A549 (cell line): ENCODE data around the gene MRPS18A. TPM values are rescaled to one million over a fixed set of nuclear protein-coding genes. Genes with fewer than 3 reads are reported as not detected.

Experiments
- ATAC-seq, 2 experiments: fragments of 200-7000 bp in 1 of 2; fragments of >200 bp in 1 of 2; cut with Nextera tagmentation in 1 of 2; cut with Tn5 transposase in 1 of 2; 3 replicates each; pipeline versions ENCODE4 v1.8.0 to v1.9.1; 2018 to 2020; ENCODE audit warnings: mild to moderate bottlenecking in 1 of 2, moderate library complexity in 1 of 2
- CTCF ChIA-PET: fragments of 300-600 bp; sonication (Branson Sonifier 250); formaldehyde crosslinking; extraction: SDS; loops from one replicate; lab custom pipeline; 2021; ENCODE audit warnings: antibody characterized with exemption, inconsistent platforms; lab: Yijun Ruan, JAX
- POLR2A ChIA-PET: fragments of 350-600 bp; formaldehyde crosslinking; extraction: SDS; loops from one replicate; lab custom pipeline; 2021; ENCODE audit warnings: antibody characterized with exemption, inconsistent platforms; lab: Yijun Ruan, JAX
- DNase-seq, 2 experiments: peaks; one replicate each; pipeline versions ENCODE4 v3.0.0 to v3.0.0-alpha.2; 2011 to 2016; ENCODE audit warnings: low read depth in 1 of 2, low spot score in 1 of 2
- FAIRE-seq: peaks from 2 replicates; lab custom pipeline; 2011; peaks lifted over from hg19 to GRCh38; lab: Jason Lieb, UNC
- H3K27ac ChIP-seq, 2 experiments: fragments of >200 bp; sonication (Bioruptor Twin); formaldehyde crosslinking; 3 replicates each; pipeline ENCODE4 v1.5.1; 2016 to 2017
- H3K4me1 ChIP-seq: fragments of >200 bp; sonication (Bioruptor Twin); formaldehyde crosslinking; 3 replicates; pipeline ENCODE4 v1.6.1; 2016
- H3K4me2 ChIP-seq: fragments of >200 bp; sonication (Bioruptor Twin); formaldehyde crosslinking; 3 replicates; pipeline ENCODE4 v1.6.1; 2016
- H3K4me3 ChIP-seq: fragments of >200 bp; sonication (Bioruptor Twin); formaldehyde crosslinking; 3 replicates; pipeline ENCODE4 v1.5.1; 2016
- H3K9me3 ChIP-seq: fragments of >200 bp; sonication (Bioruptor Twin); formaldehyde crosslinking; 3 replicates; pipeline ENCODE4 v1.6.1; 2016
- BHLHE40 ChIP-seq: IDR thresholded peaks from 2 replicates; pipeline ENCODE4 v1.6.1; 2012; ENCODE audit warnings: low read depth, low read length, inconsistent platforms
- CBX8 ChIP-seq: fragments of 200-600 bp; sonication (generic); IDR thresholded peaks from 2 replicates; pipeline ENCODE4 v1.6.1; 2016
- EHF ChIP-seq: fragments of 250-450 bp; sonication (Bioruptor Pico); IDR thresholded peaks from 2 replicates; pipeline ENCODE4 v1.5.0; 2020; ENCODE audit warnings: mild to moderate bottlenecking
- FOSL2 ChIP-seq, 2 experiments: fragments of 450-650 bp in 1 of 2; fragments of >200 bp in 1 of 2; sonication (Bioruptor Twin) in 1 of 2; formaldehyde crosslinking; IDR thresholded peaks; 2 replicates each; pipeline versions ENCODE4 v1.5.0 to v1.6.1; 2016 to 2020; ENCODE audit warnings: mild to moderate bottlenecking in 1 of 2, moderate library complexity in 1 of 2
- GATA3 ChIP-seq: IDR thresholded peaks from 2 replicates; pipeline ENCODE4 v1.6.1; 2012; ENCODE audit warnings: borderline replicate concordance
- HDAC2 ChIP-seq: fragments of 200-600 bp; sonication (generic); IDR thresholded peaks from 2 replicates; pipeline ENCODE4 v1.6.1; 2016
- HOXB5 ChIP-seq: fragments of 250-450 bp; sonication (Bioruptor Pico); IDR thresholded peaks from 2 replicates; pipeline ENCODE4 v1.5.0; 2020; ENCODE audit warnings: mild to moderate bottlenecking, moderate library complexity
- JUN ChIP-seq, 2 experiments: fragments of >200 bp; sonication (Bioruptor Twin); formaldehyde crosslinking; IDR thresholded peaks; 2 replicates in 1 of 2; 3 replicates in 1 of 2; pipeline ENCODE4 v1.6.1; 2016 to 2017
- MAZ ChIP-seq: fragments of 150-350 bp; IDR thresholded peaks from 2 replicates; pipeline ENCODE4 v1.6.1; 2014; ENCODE audit warnings: antibody characterized with exemption, low read depth, low read length, borderline replicate concordance
- NR3C1 ChIP-seq: fragments of >200 bp; sonication (Bioruptor Twin); formaldehyde crosslinking; IDR thresholded peaks from 3 replicates; pipeline ENCODE4 v1.6.1; 2017
- RAD21 ChIP-seq, 2 experiments: fragments of >200 bp in 1 of 2; sonication (Bioruptor Twin) in 1 of 2; formaldehyde crosslinking in 1 of 2; IDR thresholded peaks in 1 of 2; conservative IDR thresholded peaks in 1 of 2; 2 replicates in 1 of 2; 3 replicates in 1 of 2; pipeline ENCODE4 v1.6.1; 2012 to 2018; ENCODE audit warnings: inconsistent platforms in 1 of 2
- RCOR1 ChIP-seq: fragments of 150-350 bp; IDR thresholded peaks from 2 replicates; pipeline ENCODE4 v1.6.1; 2014; ENCODE audit warnings: antibody characterized with exemption, low read length, low read depth
- RNF2 ChIP-seq: fragments of 200-600 bp; sonication (generic); IDR thresholded peaks from 2 replicates; pipeline ENCODE4 v1.6.1; 2016; ENCODE audit warnings: low read depth, mild to moderate bottlenecking, antibody characterized with exemption, moderate library complexity, borderline replicate concordance
- SREBF2 ChIP-seq: fragments of 450-650 bp; IDR thresholded peaks from 2 replicates; pipeline ENCODE4 v1.6.1; 2014; ENCODE audit warnings: mild to moderate bottlenecking, moderate library complexity
- TFCP2L1 ChIP-seq: fragments of 250-450 bp; sonication (Bioruptor Pico); IDR thresholded peaks from 2 replicates; pipeline ENCODE4 v1.5.0; 2021; ENCODE audit warnings: mild to moderate bottlenecking
- TP53 ChIP-seq: fragments of 250-450 bp; sonication (Bioruptor Pico); IDR thresholded peaks from 2 replicates; pipeline ENCODE4 v1.5.0; 2021; ENCODE audit warnings: mild to moderate bottlenecking, moderate library complexity
- ZC3H11A ChIP-seq: fragments of 450-650 bp; IDR thresholded peaks from 2 replicates; pipeline ENCODE4 v1.6.1; 2014; ENCODE audit warnings: antibody characterized with exemption, mild to moderate bottlenecking
- ZFP36 ChIP-seq: fragments of 450-650 bp; IDR thresholded peaks from 2 replicates; pipeline ENCODE4 v1.6.1; 2014; ENCODE audit warnings: borderline replicate concordance; ENCODE audit not compliant: partially characterized antibody
- ZNF302 ChIP-seq: fragments of 250-450 bp; sonication (Bioruptor Pico); IDR thresholded peaks from 2 replicates; pipeline ENCODE4 v1.9.0; 2021; ENCODE audit warnings: inconsistent platforms, mild to moderate bottlenecking, moderate library complexity
- ZSCAN20 ChIP-seq: fragments of 250-450 bp; sonication (Bioruptor Pico); IDR thresholded peaks from 2 replicates; pipeline ENCODE4 v1.8.0; 2022; ENCODE audit warnings: mild to moderate bottlenecking, moderate library complexity
- WGBS: methylation state at CpG from one replicate; pipeline ENCODE4 v1.1.6; 2017; ENCODE audit errors: missing lambda C conversion rate; 5-methylcytosine and 5-hydroxymethylcytosine counted together
- polyA plus RNA-seq, 4 experiments: library from polyadenylated mRNA; depleted of rRNA in 3 of 4; stranded (reverse); fragments of >200 nt; fragmentation: RNase III in 1 of 4; extraction: RNeasy Plus Mini Kit Qiagen cat#74134 plus additional on column Dnase treatment in 1 of 4; gene quantifications; 2 replicates in 3 of 4; 3 replicates in 1 of 4; pipeline ENCODE4 v1.2.3, GENCODE V29; 2011 to 2017
- TF ChIP-seq, protein P1 (sequence below): fragments of 200-600 bp; sonication (generic); IDR thresholded peaks from 2 replicates; pipeline ENCODE4 v1.6.1; 2016; ENCODE audit warnings: antibody characterized with exemption, mild to moderate bottlenecking, moderate library complexity
- TF ChIP-seq, protein P2 (sequence below): fragments of >200 bp; sonication (Bioruptor Twin); formaldehyde crosslinking; IDR thresholded peaks from 3 replicates; pipeline ENCODE4 v1.5.1; 2016
- TF ChIP-seq, protein P3 (sequence below): IDR thresholded peaks from 2 replicates; pipeline ENCODE4 v1.6.1; 2012

The MRPS18A gene
- polyA plus RNA-seq, 2 of the 4 experiments (the other 2 are of a cell fraction) = 38.0 to 44.2 TPM

DNA sequence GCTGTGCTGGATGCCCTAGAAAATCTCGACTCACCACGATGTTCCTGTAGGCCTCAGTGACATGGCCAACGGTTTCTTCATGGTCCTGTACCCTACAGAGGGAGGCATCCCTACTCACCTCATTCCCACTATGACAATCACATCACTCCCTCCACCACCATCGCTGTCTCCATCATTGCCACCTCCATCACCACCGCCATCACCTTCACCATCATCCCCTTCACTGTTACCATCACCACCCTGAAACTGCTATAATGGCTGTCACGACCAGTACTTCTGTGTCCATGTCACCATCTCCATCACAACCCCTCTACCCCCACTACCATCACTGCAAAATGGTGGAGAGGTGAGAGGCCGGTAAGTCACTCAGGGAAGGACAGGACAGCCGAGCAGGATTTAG is 29.8 kb upstream of the MRPS18A start:
- CTCF ChIA-PET = no interaction called here
- no peak overlapping the region for H3K27ac ChIP-seq
- 56% methylated on average over 8 of the region's 8 CpGs for WGBS
- no peak for TF ChIP-seq HDAC2
- TF ChIP-seq, all 56 proteins: peak for 0
- FAIRE-seq (no peak), ATAC-seq (no peak), DNase-seq (no peak)
- no peaks in the 10 kb centered on the region for H3K9me3 ChIP-seq
- POLR2A ChIA-PET = no interaction called here
- H3K4me3 ChIP-seq = no peak overlapping the region
- H3K4me1 ChIP-seq = no peaks in the 10 kb centered on the region
- no peak overlapping the region for H3K4me2 ChIP-seq

DNA sequence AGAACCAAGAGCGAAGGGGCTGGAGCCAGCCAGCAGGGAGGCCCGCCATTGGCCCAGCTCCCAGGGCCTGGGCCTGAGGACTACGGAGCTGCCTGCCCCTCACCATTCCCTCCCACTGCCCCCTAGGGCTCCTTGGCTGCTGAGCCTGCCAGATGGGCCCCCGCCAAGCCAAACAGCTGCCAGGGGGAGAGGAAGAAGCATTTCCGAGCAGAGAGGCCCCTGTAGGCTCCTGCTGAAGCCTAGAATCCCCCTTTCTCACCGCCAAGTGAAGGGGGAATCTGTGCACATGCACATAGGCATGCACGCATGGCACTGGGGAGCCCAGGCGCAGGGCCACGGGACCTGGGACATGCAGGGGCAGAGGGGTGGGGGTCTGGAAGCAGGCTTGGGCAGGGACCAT is 28.5 kb upstream of the MRPS18A start:
- DNase-seq = no peak
- FAIRE-seq = no peak
- POLR2A ChIA-PET = no interaction called here
- TF ChIP-seq, protein P1, sequence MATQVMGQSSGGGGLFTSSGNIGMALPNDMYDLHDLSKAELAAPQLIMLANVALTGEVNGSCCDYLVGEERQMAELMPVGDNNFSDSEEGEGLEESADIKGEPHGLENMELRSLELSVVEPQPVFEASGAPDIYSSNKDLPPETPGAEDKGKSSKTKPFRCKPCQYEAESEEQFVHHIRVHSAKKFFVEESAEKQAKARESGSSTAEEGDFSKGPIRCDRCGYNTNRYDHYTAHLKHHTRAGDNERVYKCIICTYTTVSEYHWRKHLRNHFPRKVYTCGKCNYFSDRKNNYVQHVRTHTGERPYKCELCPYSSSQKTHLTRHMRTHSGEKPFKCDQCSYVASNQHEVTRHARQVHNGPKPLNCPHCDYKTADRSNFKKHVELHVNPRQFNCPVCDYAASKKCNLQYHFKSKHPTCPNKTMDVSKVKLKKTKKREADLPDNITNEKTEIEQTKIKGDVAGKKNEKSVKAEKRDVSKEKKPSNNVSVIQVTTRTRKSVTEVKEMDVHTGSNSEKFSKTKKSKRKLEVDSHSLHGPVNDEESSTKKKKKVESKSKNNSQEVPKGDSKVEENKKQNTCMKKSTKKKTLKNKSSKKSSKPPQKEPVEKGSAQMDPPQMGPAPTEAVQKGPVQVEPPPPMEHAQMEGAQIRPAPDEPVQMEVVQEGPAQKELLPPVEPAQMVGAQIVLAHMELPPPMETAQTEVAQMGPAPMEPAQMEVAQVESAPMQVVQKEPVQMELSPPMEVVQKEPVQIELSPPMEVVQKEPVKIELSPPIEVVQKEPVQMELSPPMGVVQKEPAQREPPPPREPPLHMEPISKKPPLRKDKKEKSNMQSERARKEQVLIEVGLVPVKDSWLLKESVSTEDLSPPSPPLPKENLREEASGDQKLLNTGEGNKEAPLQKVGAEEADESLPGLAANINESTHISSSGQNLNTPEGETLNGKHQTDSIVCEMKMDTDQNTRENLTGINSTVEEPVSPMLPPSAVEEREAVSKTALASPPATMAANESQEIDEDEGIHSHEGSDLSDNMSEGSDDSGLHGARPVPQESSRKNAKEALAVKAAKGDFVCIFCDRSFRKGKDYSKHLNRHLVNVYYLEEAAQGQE = no peak
- TF ChIP-seq, protein P2, sequence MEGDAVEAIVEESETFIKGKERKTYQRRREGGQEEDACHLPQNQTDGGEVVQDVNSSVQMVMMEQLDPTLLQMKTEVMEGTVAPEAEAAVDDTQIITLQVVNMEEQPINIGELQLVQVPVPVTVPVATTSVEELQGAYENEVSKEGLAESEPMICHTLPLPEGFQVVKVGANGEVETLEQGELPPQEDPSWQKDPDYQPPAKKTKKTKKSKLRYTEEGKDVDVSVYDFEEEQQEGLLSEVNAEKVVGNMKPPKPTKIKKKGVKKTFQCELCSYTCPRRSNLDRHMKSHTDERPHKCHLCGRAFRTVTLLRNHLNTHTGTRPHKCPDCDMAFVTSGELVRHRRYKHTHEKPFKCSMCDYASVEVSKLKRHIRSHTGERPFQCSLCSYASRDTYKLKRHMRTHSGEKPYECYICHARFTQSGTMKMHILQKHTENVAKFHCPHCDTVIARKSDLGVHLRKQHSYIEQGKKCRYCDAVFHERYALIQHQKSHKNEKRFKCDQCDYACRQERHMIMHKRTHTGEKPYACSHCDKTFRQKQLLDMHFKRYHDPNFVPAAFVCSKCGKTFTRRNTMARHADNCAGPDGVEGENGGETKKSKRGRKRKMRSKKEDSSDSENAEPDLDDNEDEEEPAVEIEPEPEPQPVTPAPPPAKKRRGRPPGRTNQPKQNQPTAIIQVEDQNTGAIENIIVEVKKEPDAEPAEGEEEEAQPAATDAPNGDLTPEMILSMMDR = no peak
- no peak for TF ChIP-seq NR3C1
- no peak for TF ChIP-seq EHF (CRISPR knock-in tag)
- TF ChIP-seq ZC3H11A = no peak
- TF ChIP-seq MAZ = no peak
- TF ChIP-seq CBX8 = no peak
- TF ChIP-seq RNF2 = no peak
- Histone ChIP-seq H3K4me3 (no peak overlapping the region), H3K4me2 (no peak overlapping the region), H3K4me1 (no peaks in the 10 kb centered on the region), H3K27ac (no peak overlapping the region), H3K9me3 (no peaks in the 10 kb centered on the region)
- 75% methylated on average over 3 of the region's 9 CpGs for WGBS
- no peak for ATAC-seq
- CTCF ChIA-PET = interaction anchor here (0.6 to 1.9 kb wide), 2 partner anchors 8 to 350 kb away, joined by 4 to 7 read pairs; no protein-coding TSS in a partner anchor

DNA sequence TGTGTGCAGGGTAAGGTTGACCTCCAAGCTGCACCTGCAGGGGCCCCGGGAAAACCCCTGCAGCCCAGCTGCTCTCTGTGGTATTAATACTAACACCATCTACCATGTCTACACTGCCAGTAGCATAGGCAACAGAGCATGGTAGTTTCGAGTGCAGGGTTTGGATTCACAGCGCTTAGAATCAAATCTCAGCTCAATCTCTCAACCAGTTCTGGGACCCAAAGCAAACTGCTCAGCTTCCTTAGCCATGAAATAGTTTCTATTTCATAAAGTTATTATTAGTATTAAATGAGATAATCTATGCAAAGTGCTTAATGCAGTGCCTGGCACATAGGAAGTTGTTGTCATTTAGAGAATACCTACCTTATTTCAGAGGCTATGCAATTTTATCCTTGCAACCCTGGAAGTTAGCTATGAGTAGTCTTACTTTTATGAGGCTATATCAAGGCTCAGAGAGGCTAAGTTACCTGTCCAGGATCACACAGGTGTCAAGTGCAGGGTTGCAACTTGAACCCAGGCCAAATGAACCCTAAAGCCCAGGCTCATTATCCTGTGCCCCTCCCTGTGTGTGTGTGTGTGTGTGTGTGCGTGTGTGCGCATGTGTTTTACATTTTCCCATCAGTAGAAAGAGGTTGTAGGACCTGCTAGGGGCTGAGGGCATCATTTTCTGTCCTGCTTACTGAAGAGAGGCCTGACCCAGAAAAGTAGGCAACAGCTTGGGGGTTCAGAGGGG is 27.6 kb upstream of the MRPS18A start:
- Histone ChIP-seq H3K9me3 (no peaks in the 10 kb centered on the region), H3K4me3 (no peak overlapping the region)
- CTCF ChIA-PET = interaction anchor here (0.5 to 1.9 kb wide), 5 partner anchors 9 to 478 kb away, joined by 3 to 7 read pairs (median 3); no protein-coding TSS in a partner anchor

More for the DNA sequence above, 27.6 kb upstream of the MRPS18A start:
- Histone ChIP-seq H3K4me2 (no peak overlapping the region), H3K4me1 (no peaks in the 10 kb centered on the region), H3K27ac (no peak overlapping the region)
- ATAC-seq (no peak), FAIRE-seq (no peak), DNase-seq (no peak)
- POLR2A ChIA-PET = no interaction called here
- TF ChIP-seq MAZ (no peak), SREBF2 (no peak), ZFP36 (no peak), TFCP2L1 (no peak), JUN (IDR thresholded peaks at IDR 0.05) (no peak), ZSCAN20 (CRISPR knock-in tag) (no peak), FOSL2 (IDR thresholded peaks at IDR 0.05) (no peak), FOSL2 (CRISPR knock-in tag; IDR thresholded peaks at IDR 0.05) (no peak), HOXB5 (no peak), ZNF302 (CRISPR knock-in tag) (no peak), BHLHE40 (no peak), RCOR1 (no peak), GATA3 (no peak), RAD21 (conservative IDR thresholded peaks at IDR 0.05 in 1 of 2, IDR thresholded peaks at IDR 0.05 in 1 of 2) (no peak), TP53 (CRISPR knock-in tag) (no peak)
- TF ChIP-seq, protein P3, sequence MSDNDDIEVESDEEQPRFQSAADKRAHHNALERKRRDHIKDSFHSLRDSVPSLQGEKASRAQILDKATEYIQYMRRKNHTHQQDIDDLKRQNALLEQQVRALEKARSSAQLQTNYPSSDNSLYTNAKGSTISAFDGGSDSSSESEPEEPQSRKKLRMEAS = no peak
- WGBS = 59% methylated on average over 5 of the region's 5 CpGs
